ENCODE results near the gene PDZK1.
"Not testable (repeated sequence)": the region's sequence is repeated elsewhere in the genome, so short reads cannot be mapped to it uniquely, and the experiment has no call there.

The PDZK1 gene

GRCh38 chr1:145656245-145656943 is 50.8 kb downstream of the PDZK1 start:
- not testable (repeated sequence) for DNase-seq

DNA sequence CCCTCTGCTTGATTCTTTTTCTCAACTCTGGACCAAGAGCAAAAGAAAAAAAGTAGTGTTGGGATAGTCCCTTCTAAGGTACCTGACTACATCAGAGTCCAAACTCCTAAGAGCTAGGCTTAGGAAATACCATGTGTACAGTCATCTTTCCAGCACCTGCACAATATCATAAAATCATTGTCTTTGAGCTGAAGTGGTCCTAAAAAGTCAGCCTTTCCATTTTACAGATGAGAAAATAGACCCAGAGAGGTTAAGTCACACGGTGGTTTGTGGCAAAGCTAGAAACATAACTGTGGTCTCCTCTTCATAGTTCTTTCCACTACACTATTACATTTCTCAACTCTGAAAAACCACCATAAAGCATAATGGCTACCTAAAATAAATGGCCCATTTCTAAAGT is 63.2 kb downstream of the PDZK1 start:
- DNase-seq: not testable (repeated sequence)

DNA sequence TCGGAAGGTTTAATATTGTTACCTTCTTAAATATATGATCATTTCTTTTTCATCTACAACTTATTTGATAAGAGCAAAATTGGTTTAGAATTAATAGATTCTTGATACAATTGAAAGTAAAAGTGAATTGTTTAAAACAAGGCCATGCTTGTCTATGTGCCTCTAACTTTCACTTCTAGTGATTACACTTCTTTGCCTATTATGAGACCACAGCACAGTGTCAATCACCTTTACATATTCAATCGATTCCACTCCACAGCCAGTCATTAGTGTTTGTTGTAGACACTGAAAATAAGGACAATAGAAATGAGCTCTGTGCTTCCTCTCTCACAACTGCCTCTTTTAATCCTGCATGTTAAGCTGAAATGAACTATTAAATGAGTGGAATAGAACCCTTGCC is 65.3 kb downstream of the PDZK1 start:
- not testable (repeated sequence) for DNase-seq

- not testable (repeated sequence) for DNase-seq
These were observed 70.9 kb downstream of the PDZK1 start for GRCh38 chr1:145636237-145636636.

DNA sequence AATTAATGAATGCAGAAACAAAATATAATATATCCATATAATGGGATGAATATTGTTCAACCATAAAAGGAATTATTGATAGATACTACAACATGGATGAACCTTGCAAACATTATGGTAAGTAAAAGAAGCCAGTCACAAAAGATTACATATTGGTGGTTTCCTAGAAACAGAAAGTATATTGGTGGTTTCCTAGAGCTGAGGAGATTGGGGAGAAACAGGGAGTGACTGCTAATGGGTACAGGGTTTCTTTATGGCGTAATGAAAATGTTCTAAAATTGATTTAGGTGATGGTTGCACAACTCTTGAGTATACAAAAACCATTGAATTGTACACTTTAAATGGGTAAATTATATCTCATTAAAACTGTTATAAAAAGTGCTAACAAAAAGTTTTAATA is 85.0 kb downstream of the PDZK1 start:
- not testable (repeated sequence) for DNase-seq

All from fibroblast of skin of back (primary cell).